HEK293 (cell line): ENCODE results near the gene MEGF6.

Experiments
- GFI1B ChIP-seq: fragments of 450-650 bp; formaldehyde crosslinking; IDR thresholded peaks from 2 replicates; pipeline ENCODE4 v1.5.1; 2016; ENCODE audit warnings: missing biosample characterization, missing genetic modification characterization
- GLI2 ChIP-seq: fragments of 450-650 bp; formaldehyde crosslinking; IDR thresholded peaks from 2 replicates; pipeline ENCODE4; 2017; ENCODE audit warnings: missing biosample characterization, missing genetic modification characterization, low read depth, borderline replicate concordance
- GLI4 ChIP-seq: fragments of 450-650 bp; formaldehyde crosslinking; IDR thresholded peaks from 2 replicates; pipeline ENCODE4 v1.5.1; 2016; ENCODE audit warnings: missing biosample characterization, missing genetic modification characterization
- SP7 ChIP-seq: fragments of 450-650 bp; formaldehyde crosslinking; IDR thresholded peaks from 2 replicates; pipeline ENCODE4 v1.5.1; 2016; ENCODE audit warnings: missing biosample characterization, missing genetic modification characterization
- ZBTB20 ChIP-seq: fragments of 450-650 bp; formaldehyde crosslinking; IDR thresholded peaks from 2 replicates; pipeline ENCODE4 v1.5.1; 2016; ENCODE audit warnings: missing biosample characterization, missing genetic modification characterization
- ZFHX2 ChIP-seq: fragments of 450-650 bp; formaldehyde crosslinking; conservative IDR thresholded peaks from 2 replicates; pipeline ENCODE4 v1.5.1; 2016; ENCODE audit warnings: missing biosample characterization, missing genetic modification characterization
- ZNF155 ChIP-seq: fragments of 450-650 bp; formaldehyde crosslinking; IDR thresholded peaks from 2 replicates; pipeline ENCODE4 v1.5.1; 2016; ENCODE audit warnings: missing biosample characterization, missing genetic modification characterization
- ZNF174 ChIP-seq: fragments of 450-650 bp; formaldehyde crosslinking; IDR thresholded peaks from 2 replicates; pipeline ENCODE4 v1.5.0; 2017; ENCODE audit warnings: missing biosample characterization, mild to moderate bottlenecking, missing genetic modification characterization
- ZNF335 ChIP-seq: fragments of 450-650 bp; formaldehyde crosslinking; conservative IDR thresholded peaks from 2 replicates; pipeline ENCODE4 v1.5.1; 2016; ENCODE audit warnings: missing biosample characterization, missing genetic modification characterization
- ZNF394 ChIP-seq: fragments of 450-650 bp; formaldehyde crosslinking; IDR thresholded peaks from 2 replicates; pipeline ENCODE4 v1.5.1; 2016; ENCODE audit warnings: missing biosample characterization, missing genetic modification characterization, mild to moderate bottlenecking, moderate library complexity, borderline replicate concordance
- ZNF510 ChIP-seq: fragments of 450-650 bp; formaldehyde crosslinking; IDR thresholded peaks from 2 replicates; pipeline ENCODE4 v1.5.1; 2018; ENCODE audit warnings: mild to moderate bottlenecking, missing genetic modification characterization, missing biosample characterization; ENCODE audit not compliant: insufficient replicate concordance
- ZNF610 ChIP-seq: fragments of 450-650 bp; formaldehyde crosslinking; IDR thresholded peaks from 2 replicates; pipeline ENCODE4 v1.5.1; 2016; ENCODE audit warnings: missing biosample characterization, missing genetic modification characterization, borderline replicate concordance
- ZNF626 ChIP-seq: fragments of 450-650 bp; sonication (Bioruptor Pico); formaldehyde crosslinking; IDR thresholded peaks from 2 replicates; pipeline ENCODE4 v1.5.1; 2018; ENCODE audit warnings: missing biosample characterization, missing genetic modification characterization, inconsistent platforms
- ZNF664 ChIP-seq: fragments of 450-650 bp; formaldehyde crosslinking; IDR thresholded peaks from 2 replicates; pipeline ENCODE4 v1.5.1; 2016; ENCODE audit warnings: missing biosample characterization, missing genetic modification characterization
- ZNF791 ChIP-seq: fragments of 450-650 bp; formaldehyde crosslinking; IDR thresholded peaks from 2 replicates; pipeline ENCODE4 v1.5.1; 2016; ENCODE audit warnings: missing biosample characterization, missing genetic modification characterization
- ZNF837 ChIP-seq: fragments of 450-650 bp; formaldehyde crosslinking; IDR thresholded peaks from 2 replicates; pipeline ENCODE4 v1.5.1; 2016; ENCODE audit warnings: missing biosample characterization, missing genetic modification characterization
- TF ChIP-seq, protein P1 (sequence below): fragments of 450-650 bp; formaldehyde crosslinking; IDR thresholded peaks from 2 replicates; pipeline ENCODE4 v1.5.1; 2016; ENCODE audit warnings: missing biosample characterization, missing genetic modification characterization
- TF ChIP-seq, protein P2 (sequence below): fragments of 450-650 bp; formaldehyde crosslinking; IDR thresholded peaks from 2 replicates; pipeline ENCODE4 v1.5.1; 2016; ENCODE audit warnings: missing biosample characterization, missing genetic modification characterization
- TF ChIP-seq, protein P3 (sequence below): fragments of 450-650 bp; formaldehyde crosslinking; IDR thresholded peaks from 2 replicates; pipeline ENCODE4 v1.5.1; 2016; ENCODE audit warnings: missing biosample characterization, missing genetic modification characterization
- TF ChIP-seq, protein P4 (sequence below): fragments of 450-650 bp; formaldehyde crosslinking; IDR thresholded peaks from 2 replicates; pipeline ENCODE4 v1.5.1; 2016; ENCODE audit warnings: missing biosample characterization, missing genetic modification characterization
- TF ChIP-seq, protein P5 (sequence below): IDR thresholded peaks from 2 replicates; pipeline ENCODE4 v1.6.1; 2011; ENCODE audit warnings: mild to moderate bottlenecking, low read depth, low read length, borderline replicate concordance
- TF ChIP-seq, protein P6 (sequence below): fragments of 450-650 bp; formaldehyde crosslinking; conservative IDR thresholded peaks from 2 replicates; pipeline ENCODE4 v1.5.1; 2016; ENCODE audit warnings: low read depth, missing biosample characterization, missing genetic modification characterization
- TF ChIP-seq, protein P7 (sequence below): fragments of 450-650 bp; formaldehyde crosslinking; IDR thresholded peaks from 2 replicates; pipeline ENCODE4 v1.5.0; 2017; ENCODE audit warnings: missing biosample characterization, missing genetic modification characterization, borderline replicate concordance

The MEGF6 gene

DNA sequence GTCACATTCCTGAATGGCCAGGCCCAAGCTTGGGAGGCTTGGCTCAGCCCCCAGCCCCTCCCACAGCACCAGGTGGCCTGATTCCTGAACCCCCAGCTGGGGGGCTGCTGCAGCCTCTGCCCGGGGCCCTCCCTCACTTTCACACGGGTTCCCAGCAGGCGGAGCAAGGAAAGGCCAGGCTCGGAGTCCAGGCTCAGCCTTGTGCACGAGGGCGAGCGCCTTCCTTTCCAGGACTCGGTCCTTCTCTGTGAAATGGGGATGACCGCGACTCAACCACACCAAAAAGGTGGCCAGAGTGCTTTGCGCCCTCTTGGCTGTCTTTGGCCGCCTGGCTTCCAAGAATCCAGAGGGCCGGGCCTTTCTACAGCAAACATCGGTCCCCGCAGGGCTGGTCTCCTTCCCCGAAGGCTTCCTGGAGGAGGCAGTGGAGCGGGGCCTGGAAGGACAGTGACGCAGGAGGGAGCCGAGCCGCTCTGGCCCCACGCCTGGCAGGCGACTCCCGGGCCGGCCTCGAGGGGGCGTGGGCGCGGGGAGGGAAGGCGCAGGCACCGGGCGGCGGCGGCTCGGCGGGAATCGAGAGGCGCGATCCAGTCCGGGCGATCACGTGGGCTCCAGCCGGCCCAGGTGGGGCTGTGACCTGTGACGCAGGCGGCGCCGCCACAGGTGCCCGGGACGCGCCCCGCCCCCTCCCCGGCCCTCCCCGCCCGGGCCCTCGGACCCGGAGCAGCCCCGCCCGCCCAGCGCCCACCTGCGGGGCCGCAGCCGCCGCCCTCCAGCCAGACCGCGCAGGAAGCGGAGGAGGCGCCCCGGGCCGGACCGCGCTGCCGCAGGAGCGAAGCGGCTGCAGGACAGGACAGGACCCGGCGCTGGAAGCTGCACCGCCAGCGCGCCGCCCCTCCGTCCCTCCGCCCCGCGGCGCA is 157.2 kb downstream of the MEGF6 start, which contains the start of gene ARHGEF16 (continued):
- TF ChIP-seq, protein P1, sequence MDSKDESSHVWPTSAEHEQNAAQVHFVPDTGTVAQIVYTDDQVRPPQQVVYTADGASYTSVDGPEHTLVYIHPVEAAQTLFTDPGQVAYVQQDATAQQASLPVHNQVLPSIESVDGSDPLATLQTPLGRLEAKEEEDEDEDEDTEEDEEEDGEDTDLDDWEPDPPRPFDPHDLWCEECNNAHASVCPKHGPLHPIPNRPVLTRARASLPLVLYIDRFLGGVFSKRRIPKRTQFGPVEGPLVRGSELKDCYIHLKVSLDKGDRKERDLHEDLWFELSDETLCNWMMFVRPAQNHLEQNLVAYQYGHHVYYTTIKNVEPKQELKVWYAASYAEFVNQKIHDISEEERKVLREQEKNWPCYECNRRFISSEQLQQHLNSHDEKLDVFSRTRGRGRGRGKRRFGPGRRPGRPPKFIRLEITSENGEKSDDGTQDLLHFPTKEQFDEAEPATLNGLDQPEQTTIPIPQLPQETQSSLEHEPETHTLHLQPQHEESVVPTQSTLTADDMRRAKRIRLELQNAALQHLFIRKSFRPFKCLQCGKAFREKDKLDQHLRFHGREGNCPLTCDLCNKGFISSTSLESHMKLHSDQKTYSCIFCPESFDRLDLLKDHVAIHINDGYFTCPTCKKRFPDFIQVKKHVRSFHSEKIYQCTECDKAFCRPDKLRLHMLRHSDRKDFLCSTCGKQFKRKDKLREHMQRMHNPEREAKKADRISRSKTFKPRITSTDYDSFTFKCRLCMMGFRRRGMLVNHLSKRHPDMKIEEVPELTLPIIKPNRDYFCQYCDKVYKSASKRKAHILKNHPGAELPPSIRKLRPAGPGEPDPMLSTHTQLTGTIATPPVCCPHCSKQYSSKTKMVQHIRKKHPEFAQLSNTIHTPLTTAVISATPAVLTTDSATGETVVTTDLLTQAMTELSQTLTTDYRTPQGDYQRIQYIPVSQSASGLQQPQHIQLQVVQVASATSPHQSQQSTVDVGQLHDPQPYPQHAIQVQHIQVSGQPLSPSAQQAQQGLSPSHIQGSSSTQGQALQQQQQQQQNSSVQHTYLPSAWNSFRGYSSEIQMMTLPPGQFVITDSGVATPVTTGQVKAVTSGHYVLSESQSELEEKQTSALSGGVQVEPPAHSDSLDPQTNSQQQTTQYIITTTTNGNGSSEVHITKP: no peak
- TF ChIP-seq ZNF335 (tag by site-specific recombination) (peak; percentile 77), ZNF155 (tag by site-specific recombination) (no peak), ZNF394 (tag by site-specific recombination) (no peak), ZNF174 (tag by site-specific recombination) (no peak), GLI4 (peak; percentile 99), ZNF664 (tag by site-specific recombination) (no peak), ZNF510 (no peak), GFI1B (tag by site-specific recombination) (no peak), ZNF610 (tag by site-specific recombination) (no peak), ZNF837 (no peak), ZFHX2 (tag by site-specific recombination) (peak; percentile 67), ZNF626 (no peak), GLI2 (no peak), SP7 (tag by site-specific recombination) (peak; percentile 37; the same call in 1 of the 2 replicates), ZBTB20 (tag by site-specific recombination) (peak; percentile 38; the same call in 1 of the 2 replicates), ZNF791 (tag by site-specific recombination) (no peak)
- TF ChIP-seq, protein P2, sequence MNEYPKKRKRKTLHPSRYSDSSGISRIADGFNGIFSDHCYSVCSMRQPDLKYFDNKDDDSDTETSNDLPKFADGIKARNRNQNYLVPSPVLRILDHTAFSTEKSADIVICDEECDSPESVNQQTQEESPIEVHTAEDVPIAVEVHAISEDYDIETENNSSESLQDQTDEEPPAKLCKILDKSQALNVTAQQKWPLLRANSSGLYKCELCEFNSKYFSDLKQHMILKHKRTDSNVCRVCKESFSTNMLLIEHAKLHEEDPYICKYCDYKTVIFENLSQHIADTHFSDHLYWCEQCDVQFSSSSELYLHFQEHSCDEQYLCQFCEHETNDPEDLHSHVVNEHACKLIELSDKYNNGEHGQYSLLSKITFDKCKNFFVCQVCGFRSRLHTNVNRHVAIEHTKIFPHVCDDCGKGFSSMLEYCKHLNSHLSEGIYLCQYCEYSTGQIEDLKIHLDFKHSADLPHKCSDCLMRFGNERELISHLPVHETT: no peak
- TF ChIP-seq, protein P3, sequence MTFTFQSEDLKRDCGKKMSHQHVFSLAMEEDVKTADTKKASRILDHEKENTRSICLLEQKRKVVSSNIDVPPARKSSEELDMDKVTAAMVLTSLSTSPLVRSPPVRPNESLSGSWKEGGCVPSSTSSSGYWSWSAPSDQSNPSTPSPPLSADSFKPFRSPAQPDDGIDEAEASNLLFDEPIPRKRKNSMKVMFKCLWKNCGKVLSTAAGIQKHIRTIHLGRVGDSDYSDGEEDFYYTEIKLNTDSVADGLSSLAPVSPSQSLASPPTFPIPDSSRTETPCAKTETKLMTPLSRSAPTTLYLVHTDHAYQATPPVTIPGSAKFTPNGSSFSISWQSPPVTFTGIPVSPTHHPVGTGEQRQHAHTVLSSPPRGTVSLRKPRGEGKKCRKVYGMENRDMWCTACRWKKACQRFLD (tag by site-specific recombination): no peak
- TF ChIP-seq, protein P4, sequence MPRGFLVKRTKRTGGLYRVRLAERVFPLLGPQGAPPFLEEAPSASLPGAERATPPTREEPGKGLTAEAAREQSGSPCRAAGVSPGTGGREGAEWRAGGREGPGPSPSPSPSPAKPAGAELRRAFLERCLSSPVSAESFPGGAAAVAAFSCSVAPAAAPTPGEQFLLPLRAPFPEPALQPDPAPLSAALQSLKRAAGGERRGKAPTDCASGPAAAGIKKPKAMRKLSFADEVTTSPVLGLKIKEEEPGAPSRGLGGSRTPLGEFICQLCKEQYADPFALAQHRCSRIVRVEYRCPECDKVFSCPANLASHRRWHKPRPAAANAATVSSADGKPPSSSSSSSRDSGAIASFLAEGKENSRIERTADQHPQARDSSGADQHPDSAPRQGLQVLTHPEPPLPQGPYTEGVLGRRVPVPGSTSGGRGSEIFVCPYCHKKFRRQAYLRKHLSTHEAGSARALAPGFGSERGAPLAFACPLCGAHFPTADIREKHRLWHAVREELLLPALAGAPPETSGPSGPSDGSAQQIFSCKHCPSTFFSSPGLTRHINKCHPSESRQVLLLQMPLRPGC: no peak
- TF ChIP-seq, protein P5, sequence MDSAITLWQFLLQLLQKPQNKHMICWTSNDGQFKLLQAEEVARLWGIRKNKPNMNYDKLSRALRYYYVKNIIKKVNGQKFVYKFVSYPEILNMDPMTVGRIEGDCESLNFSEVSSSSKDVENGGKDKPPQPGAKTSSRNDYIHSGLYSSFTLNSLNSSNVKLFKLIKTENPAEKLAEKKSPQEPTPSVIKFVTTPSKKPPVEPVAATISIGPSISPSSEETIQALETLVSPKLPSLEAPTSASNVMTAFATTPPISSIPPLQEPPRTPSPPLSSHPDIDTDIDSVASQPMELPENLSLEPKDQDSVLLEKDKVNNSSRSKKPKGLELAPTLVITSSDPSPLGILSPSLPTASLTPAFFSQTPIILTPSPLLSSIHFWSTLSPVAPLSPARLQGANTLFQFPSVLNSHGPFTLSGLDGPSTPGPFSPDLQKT: no peak
- TF ChIP-seq, protein P6, sequence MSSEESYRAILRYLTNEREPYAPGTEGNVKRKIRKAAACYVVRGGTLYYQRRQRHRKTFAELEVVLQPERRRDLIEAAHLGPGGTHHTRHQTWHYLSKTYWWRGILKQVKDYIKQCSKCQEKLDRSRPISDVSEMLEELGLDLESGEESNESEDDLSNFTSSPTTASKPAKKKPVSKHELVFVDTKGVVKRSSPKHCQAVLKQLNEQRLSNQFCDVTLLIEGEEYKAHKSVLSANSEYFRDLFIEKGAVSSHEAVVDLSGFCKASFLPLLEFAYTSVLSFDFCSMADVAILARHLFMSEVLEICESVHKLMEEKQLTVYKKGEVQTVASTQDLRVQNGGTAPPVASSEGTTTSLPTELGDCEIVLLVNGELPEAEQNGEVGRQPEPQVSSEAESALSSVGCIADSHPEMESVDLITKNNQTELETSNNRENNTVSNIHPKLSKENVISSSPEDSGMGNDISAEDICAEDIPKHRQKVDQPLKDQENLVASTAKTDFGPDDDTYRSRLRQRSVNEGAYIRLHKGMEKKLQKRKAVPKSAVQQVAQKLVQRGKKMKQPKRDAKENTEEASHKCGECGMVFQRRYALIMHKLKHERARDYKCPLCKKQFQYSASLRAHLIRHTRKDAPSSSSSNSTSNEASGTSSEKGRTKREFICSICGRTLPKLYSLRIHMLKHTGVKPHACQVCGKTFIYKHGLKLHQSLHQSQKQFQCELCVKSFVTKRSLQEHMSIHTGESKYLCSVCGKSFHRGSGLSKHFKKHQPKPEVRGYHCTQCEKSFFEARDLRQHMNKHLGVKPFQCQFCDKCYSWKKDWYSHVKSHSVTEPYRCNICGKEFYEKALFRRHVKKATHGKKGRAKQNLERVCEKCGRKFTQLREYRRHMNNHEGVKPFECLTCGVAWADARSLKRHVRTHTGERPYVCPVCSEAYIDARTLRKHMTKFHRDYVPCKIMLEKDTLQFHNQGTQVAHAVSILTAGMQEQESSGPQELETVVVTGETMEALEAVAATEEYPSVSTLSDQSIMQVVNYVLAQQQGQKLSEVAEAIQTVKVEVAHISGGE: no peak
- TF ChIP-seq, protein P7, sequence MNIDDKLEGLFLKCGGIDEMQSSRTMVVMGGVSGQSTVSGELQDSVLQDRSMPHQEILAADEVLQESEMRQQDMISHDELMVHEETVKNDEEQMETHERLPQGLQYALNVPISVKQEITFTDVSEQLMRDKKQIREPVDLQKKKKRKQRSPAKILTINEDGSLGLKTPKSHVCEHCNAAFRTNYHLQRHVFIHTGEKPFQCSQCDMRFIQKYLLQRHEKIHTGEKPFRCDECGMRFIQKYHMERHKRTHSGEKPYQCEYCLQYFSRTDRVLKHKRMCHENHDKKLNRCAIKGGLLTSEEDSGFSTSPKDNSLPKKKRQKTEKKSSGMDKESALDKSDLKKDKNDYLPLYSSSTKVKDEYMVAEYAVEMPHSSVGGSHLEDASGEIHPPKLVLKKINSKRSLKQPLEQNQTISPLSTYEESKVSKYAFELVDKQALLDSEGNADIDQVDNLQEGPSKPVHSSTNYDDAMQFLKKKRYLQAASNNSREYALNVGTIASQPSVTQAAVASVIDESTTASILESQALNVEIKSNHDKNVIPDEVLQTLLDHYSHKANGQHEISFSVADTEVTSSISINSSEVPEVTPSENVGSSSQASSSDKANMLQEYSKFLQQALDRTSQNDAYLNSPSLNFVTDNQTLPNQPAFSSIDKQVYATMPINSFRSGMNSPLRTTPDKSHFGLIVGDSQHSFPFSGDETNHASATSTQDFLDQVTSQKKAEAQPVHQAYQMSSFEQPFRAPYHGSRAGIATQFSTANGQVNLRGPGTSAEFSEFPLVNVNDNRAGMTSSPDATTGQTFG: no peak
